Kidney (tissue), 22 donors: ENCODE measurements around the gene VAPA. TPM values are rescaled to one million over a fixed set of nuclear protein-coding genes. Genes with fewer than 3 reads are reported as not detected.

Source experiments
- DNase-seq, 5 donors: peaks; one replicate each; pipeline ENCODE4 v3.0.0-alpha.2; 2013 to 2020
- FAIRE-seq: peaks from 2 replicates; lab custom pipeline; 2012; peaks lifted over from hg19 to GRCh38; lab: Jason Lieb, UNC
- H3K27ac ChIP-seq, 2 donors: one replicate each; pipeline ENCODE4 v1.7.0; 2013; ENCODE audit warnings: low read depth in 2 of 2, low read length in 2 of 2, inconsistent platforms in 1 of 2
- H3K27me3 ChIP-seq: one replicate; pipeline ENCODE4 v1.7.1; 2013; ENCODE audit warnings: low read length, inconsistent platforms; ENCODE audit not compliant: control insufficient read depth, insufficient read depth
- H3K36me3 ChIP-seq, 3 donors: one replicate each; pipeline versions ENCODE4 v1.7.0 to v1.7.1; 2013; ENCODE audit warnings: low read length in 3 of 3, control low read depth in 1 of 3, inconsistent platforms in 1 of 3; ENCODE audit not compliant: insufficient read depth in 3 of 3, control insufficient read depth in 2 of 3
- H3K4me1 ChIP-seq, 3 donors: one replicate each; pipeline versions ENCODE4 v1.7.0 to v1.7.1; 2013; ENCODE audit warnings: low read length in 3 of 3, inconsistent platforms in 1 of 3, low read depth in 1 of 3; ENCODE audit not compliant: control insufficient read depth in 2 of 3, insufficient read depth in 2 of 3
- H3K4me3 ChIP-seq, 3 donors: one replicate each; pipeline versions ENCODE4 v1.7.0 to v1.8.1; 2013; ENCODE audit warnings: low read length in 3 of 3, control low read depth in 1 of 3, inconsistent platforms in 1 of 3
- H3K9ac ChIP-seq, 3 donors: one replicate each; pipeline versions ENCODE4 v1.7.0 to v1.7.1; 2013; ENCODE audit warnings: low read length in 3 of 3, control low read depth in 1 of 3, inconsistent platforms in 1 of 3
- H3K9me3 ChIP-seq, 3 donors: one replicate each; pipeline versions ENCODE4 v1.7.0 to v1.7.1; 2013; ENCODE audit warnings: low read length in 3 of 3, control low read depth in 1 of 3, inconsistent platforms in 1 of 3; ENCODE audit not compliant: control insufficient read depth in 2 of 3, insufficient read depth in 1 of 3
- intact Hi-C: fragments of 100-400 bp; cut with DNase I; formaldehyde crosslinking; loops from one replicate; pipeline ENCODE4 v1.11.1; 2022
- long read RNA-seq, 10 donors: library from polyadenylated mRNA in 1 of 10; unstranded in 1 of 10; transcript quantifications; one replicate each; pipeline ENCODE4 v2.0.0 and lab custom pipeline, GENCODE V29; 2021 to 2026
- polyA plus RNA-seq: library from polyadenylated mRNA; stranded (reverse); fragments of 350-450 nt; fragmentation: Illumina TruSeq; extraction: RNeasy Lipid Tissue Mini Kit (QIAGEN cat#74804); gene quantifications from one replicate; pipeline ENCODE4 v1.2.3, GENCODE V29; 2014; ENCODE audit warnings: low read depth, low replicate concordance; ENCODE audit not compliant: insufficient read depth
- total RNA-seq: library from RNA; stranded (reverse); fragmentation: NEBNext Ultra II Directional; extraction: Animal tissue kit (Norgen Biotek cat#: 25700); gene quantifications from one replicate; pipeline ENCODE4 v1.2.1, GENCODE V29; 2021
- TF ChIP-seq, protein P1 (sequence below): IDR thresholded peaks from 3 replicates; pipeline ENCODE4 v1.5.1; 2012; ENCODE audit warnings: mild to moderate bottlenecking, moderate library complexity, borderline replicate concordance; ENCODE audit not compliant: insufficient read depth; ENCODE audit errors: extremely low read depth
- donor health status: control.
- donor health status: control.
- donor health status: control.
- donor health status: control.
- donor health status: control.
- donor health status: DM: yes; HTN: yes; CAD: no.
- donor health status: Normal renal cell carcinoma (clear cell type).

VAPA gene, protein sequence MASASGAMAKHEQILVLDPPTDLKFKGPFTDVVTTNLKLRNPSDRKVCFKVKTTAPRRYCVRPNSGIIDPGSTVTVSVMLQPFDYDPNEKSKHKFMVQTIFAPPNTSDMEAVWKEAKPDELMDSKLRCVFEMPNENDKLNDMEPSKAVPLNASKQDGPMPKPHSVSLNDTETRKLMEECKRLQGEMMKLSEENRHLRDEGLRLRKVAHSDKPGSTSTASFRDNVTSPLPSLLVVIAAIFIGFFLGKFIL
- total RNA-seq (171 TPM), polyA plus RNA-seq (185 TPM)
- long read RNA-seq, donor 1, full-length matches to known transcripts, result 55 of 106 reads
- long read RNA-seq, donor 1, partial matches to known transcripts, result 51 of 106 reads
- long read RNA-seq, donor 1, other reads (novel, unspliced or antisense), result 0 of 106 reads
- long read RNA-seq, donor 2, full-length matches to known transcripts, result 56 of 56 reads
- long read RNA-seq, donor 2, partial matches to known transcripts, result 0 of 56 reads
- long read RNA-seq, donor 2, other reads (novel, unspliced or antisense), result 0 of 56 reads
- long read RNA-seq, donor 3, full-length matches to known transcripts, result 64 of 64 reads
- long read RNA-seq, donor 3, partial matches to known transcripts, result 0 of 64 reads
- long read RNA-seq, donor 3, other reads (novel, unspliced or antisense), result 0 of 64 reads
- long read RNA-seq, donor 4, full-length matches to known transcripts, result 44 of 44 reads
- long read RNA-seq, donor 4, partial matches to known transcripts, result 0 of 44 reads
- long read RNA-seq, donor 4, other reads (novel, unspliced or antisense), result 0 of 44 reads
- long read RNA-seq, donor 5, full-length matches to known transcripts, result 7 of 7 reads
- long read RNA-seq, donor 5, partial matches to known transcripts, result 0 of 7 reads
- long read RNA-seq, donor 5, other reads (novel, unspliced or antisense), result 0 of 7 reads
- long read RNA-seq, donor 6, full-length matches to known transcripts, result 87 of 93 reads
- long read RNA-seq, donor 6, partial matches to known transcripts, result 6 of 93 reads
- long read RNA-seq, donor 6, other reads (novel, unspliced or antisense), result 0 of 93 reads
- long read RNA-seq, donor 7, full-length matches to known transcripts, result 149 of 157 reads
- long read RNA-seq, donor 7, partial matches to known transcripts, result 1 of 157 reads
- long read RNA-seq, donor 7, other reads (novel, unspliced or antisense), result 7 of 157 reads
- long read RNA-seq, donor 8, full-length matches to known transcripts, result 58 of 63 reads
- long read RNA-seq, donor 8, partial matches to known transcripts, result 5 of 63 reads
- long read RNA-seq, donor 8, other reads (novel, unspliced or antisense), result 0 of 63 reads
- long read RNA-seq, donor 9, full-length matches to known transcripts, result 30 of 38 reads
- long read RNA-seq, donor 9, partial matches to known transcripts, result 8 of 38 reads
- long read RNA-seq, donor 9, other reads (novel, unspliced or antisense), result 0 of 38 reads
- long read RNA-seq, donor 10, full-length matches to known transcripts, result 52 of 52 reads
- long read RNA-seq, donor 10, partial matches to known transcripts, result 0 of 52 reads
- long read RNA-seq, donor 10, other reads (novel, unspliced or antisense), result 0 of 52 reads

GRCh38 chr18:9913526-9914333, at the start of gene VAPA:
Gene VAPA, plus strand, starts transcription at chr18:9914016. Its CDS starts 241 bp downstream, at chr18:9914257.
- no peaks in the 10 kb centered on the region for H3K9me3 ChIP-seq
- peaks cover 8 to 19% (median 9%) of the 10 kb centered on the region in 3 donors for H3K4me1 ChIP-seq
- TF ChIP-seq, protein P1, sequence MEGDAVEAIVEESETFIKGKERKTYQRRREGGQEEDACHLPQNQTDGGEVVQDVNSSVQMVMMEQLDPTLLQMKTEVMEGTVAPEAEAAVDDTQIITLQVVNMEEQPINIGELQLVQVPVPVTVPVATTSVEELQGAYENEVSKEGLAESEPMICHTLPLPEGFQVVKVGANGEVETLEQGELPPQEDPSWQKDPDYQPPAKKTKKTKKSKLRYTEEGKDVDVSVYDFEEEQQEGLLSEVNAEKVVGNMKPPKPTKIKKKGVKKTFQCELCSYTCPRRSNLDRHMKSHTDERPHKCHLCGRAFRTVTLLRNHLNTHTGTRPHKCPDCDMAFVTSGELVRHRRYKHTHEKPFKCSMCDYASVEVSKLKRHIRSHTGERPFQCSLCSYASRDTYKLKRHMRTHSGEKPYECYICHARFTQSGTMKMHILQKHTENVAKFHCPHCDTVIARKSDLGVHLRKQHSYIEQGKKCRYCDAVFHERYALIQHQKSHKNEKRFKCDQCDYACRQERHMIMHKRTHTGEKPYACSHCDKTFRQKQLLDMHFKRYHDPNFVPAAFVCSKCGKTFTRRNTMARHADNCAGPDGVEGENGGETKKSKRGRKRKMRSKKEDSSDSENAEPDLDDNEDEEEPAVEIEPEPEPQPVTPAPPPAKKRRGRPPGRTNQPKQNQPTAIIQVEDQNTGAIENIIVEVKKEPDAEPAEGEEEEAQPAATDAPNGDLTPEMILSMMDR, result no peak
- DNase-seq, result peak; percentile 95 to 99 (median 97)
- intact Hi-C loops, result no loop called here
- FAIRE-seq, result no peak
- no peaks in the 10 kb centered on the region for H3K36me3 ChIP-seq
- H3K9ac ChIP-seq, result peak within 1 kb of the TSS; percentile 88 to 95 (median 90)
- H3K27ac ChIP-seq, result peak within 1 kb of the TSS; percentile 97 to 99
- H3K4me3 ChIP-seq, result peak within 1 kb of the TSS; percentile 92 to 96 (median 95)
- no peaks in the 10 kb centered on the region for H3K27me3 ChIP-seq

- no peak overlapping the region for H3K27ac ChIP-seq
- intact Hi-C loops, result no loop called here
- H3K4me3 ChIP-seq, result no peak overlapping the region
- H3K9ac ChIP-seq, result no peak overlapping the region
- no peaks in the 10 kb centered on the region for H3K9me3 ChIP-seq
- no peaks in the 10 kb centered on the region for H3K4me1 ChIP-seq
- H3K36me3 ChIP-seq, result no peaks in the 10 kb centered on the region
- DNase-seq, result no peak
- FAIRE-seq, result no peak
- TF ChIP-seq, protein P1, result no peak
- H3K27me3 ChIP-seq, result no peaks in the 10 kb centered on the region
These were observed 47.9 kb upstream of the VAPA start for GRCh38 chr18:9865764-9866490.
